Loucy (cell line): Measurements from ENCODE around the gene OR6J1.
"Not testable (repeated sequence)": the region's sequence is repeated elsewhere in the genome, so short reads cannot be mapped to it uniquely, and the experiment has no call there.

Experiments
- H2AFZ ChIP-seq: fragments of 200-600 bp; sonication (generic); 2 replicates; pipeline ENCODE4 v1.6.0; 2016; ENCODE audit warnings: antibody characterized with exemption, mild to moderate bottlenecking, low read length, moderate library complexity
- H3F3A ChIP-seq: fragments of 200-600 bp; 2 replicates; pipeline ENCODE4 v1.6.0; 2016; ENCODE audit warnings: antibody characterized with exemption, low read depth, mild to moderate bottlenecking
- H3K27me3 ChIP-seq: fragments of 200-600 bp; sonication (generic); 2 replicates; pipeline ENCODE4 v1.6.1; 2014; ENCODE audit warnings: low read length, mild to moderate bottlenecking; ENCODE audit not compliant: insufficient read depth, poor library complexity, severe bottlenecking
- H3K36me3 ChIP-seq: fragments of 200-600 bp; sonication (generic); 2 replicates; pipeline ENCODE4 v1.6.1; 2016; ENCODE audit warnings: low read length; ENCODE audit not compliant: insufficient read depth
- H3K4me1 ChIP-seq: fragments of 200-600 bp; sonication (generic); 2 replicates; pipeline ENCODE4 v1.5.1; 2014; ENCODE audit warnings: low read length, mild to moderate bottlenecking; ENCODE audit not compliant: insufficient read depth, poor library complexity, severe bottlenecking
- H3K4me2 ChIP-seq: fragments of 200-600 bp; sonication (generic); 2 replicates; pipeline ENCODE4 v1.6.0; 2014; ENCODE audit warnings: antibody characterized with exemption, low read length, low read depth, mild to moderate bottlenecking; ENCODE audit not compliant: poor library complexity, severe bottlenecking
- H3K4me3 ChIP-seq: fragments of 200-600 bp; sonication (generic); 2 replicates; pipeline ENCODE4 v1.5.1; 2014; ENCODE audit warnings: low read length, mild to moderate bottlenecking, mixed read lengths; ENCODE audit not compliant: poor library complexity, severe bottlenecking
- H3K79me2 ChIP-seq: fragments of 200-600 bp; sonication (generic); 2 replicates; pipeline ENCODE4 v1.6.1; 2014; ENCODE audit warnings: low read length; ENCODE audit not compliant: insufficient read depth
- H3K9ac ChIP-seq: fragments of 200-600 bp; sonication (generic); 2 replicates; pipeline ENCODE4 v1.6.0; 2014; ENCODE audit warnings: mild to moderate bottlenecking, low read depth, low read length, moderate library complexity; ENCODE audit not compliant: poor library complexity, severe bottlenecking
- H3K9me2 ChIP-seq: fragments of 200-600 bp; sonication (generic); replicated peaks from 2 replicates; pipeline ENCODE4 v1.6.1; 2016; ENCODE audit warnings: low read depth, low read length, mixed read lengths
- H3K9me3 ChIP-seq: fragments of 200-600 bp; sonication (generic); 2 replicates; pipeline ENCODE4 v1.6.1; 2014; ENCODE audit warnings: mild to moderate bottlenecking, antibody characterized with exemption, low read length, low read depth; ENCODE audit not compliant: insufficient read depth
- H4K20me1 ChIP-seq: fragments of 200-600 bp; sonication (generic); 2 replicates; pipeline ENCODE4 v1.6.0; 2014; ENCODE audit warnings: antibody characterized with exemption, low read length, mild to moderate bottlenecking; ENCODE audit not compliant: insufficient read depth, poor library complexity, severe bottlenecking
- CTCF ChIP-seq: fragments of 200-600 bp; sonication (generic); conservative IDR thresholded peaks from 2 replicates; pipeline ENCODE4 v1.5.1; 2014; ENCODE audit warnings: mild to moderate bottlenecking, antibody characterized with exemption, low read length
- EZH2phosphoT487 ChIP-seq: fragments of 200-600 bp; IDR thresholded peaks from 2 replicates; pipeline ENCODE4 v1.6.1; 2018; ENCODE audit warnings: antibody characterized with exemption, mild to moderate bottlenecking, moderate library complexity, borderline replicate concordance

Gene OR6J1

GRCh38 chr14:22689199-22689598, 45.0 kb upstream of the OR6J1 start:
- Histone ChIP-seq H3K36me3 (no peaks in the 10 kb centered on the region), H3K27me3 (peaks cover 6% of the 10 kb centered on the region), H3K9ac (no peak overlapping the region), H3F3A (no peaks in the 10 kb centered on the region), H3K4me3 (no peak overlapping the region), H3K4me1 (no peaks in the 10 kb centered on the region), H3K79me2 (no peaks in the 10 kb centered on the region), H4K20me1 (no peaks in the 10 kb centered on the region), H3K4me2 (no peak overlapping the region), H3K9me3 (peaks cover 5% of the 10 kb centered on the region; the same call in 1 of the 2 replicates), H2AFZ (no peak overlapping the region), H3K9me2 (no peaks in the 10 kb centered on the region)
- TF ChIP-seq EZH2phosphoT487 (no peak), CTCF (no peak)

- not testable (repeated sequence) for H3K4me3 ChIP-seq, H3K36me3 ChIP-seq, H3K9ac ChIP-seq, H3K9me3 ChIP-seq, H3K9me2 ChIP-seq, H3K4me2 ChIP-seq, H3K79me2 ChIP-seq, H2AFZ ChIP-seq, H3F3A ChIP-seq, H3K27me3 ChIP-seq, H3K4me1 ChIP-seq, H4K20me1 ChIP-seq
These were observed 43.8 kb upstream of the OR6J1 start for GRCh38 chr14:22687969-22688368.

- H3F3A ChIP-seq, H3K4me3 ChIP-seq, H2AFZ ChIP-seq, H3K9me3 ChIP-seq, H3K4me2 ChIP-seq, H3K4me1 ChIP-seq, H3K79me2 ChIP-seq, H3K9me2 ChIP-seq, H4K20me1 ChIP-seq, H3K36me3 ChIP-seq, H3K27me3 ChIP-seq, H3K9ac ChIP-seq: not testable (repeated sequence)
These were observed 42.0 kb upstream of the OR6J1 start for GRCh38 chr14:22686176-22686611.

- Histone ChIP-seq H3K4me2 (no peak overlapping the region), H3K9ac (no peak overlapping the region), H4K20me1 (no peaks in the 10 kb centered on the region), H3F3A (no peaks in the 10 kb centered on the region), H3K4me3 (no peak overlapping the region), H2AFZ (no peak overlapping the region), H3K9me2 (no peaks in the 10 kb centered on the region), H3K9me3 (no peaks in the 10 kb centered on the region), H3K27me3 (peaks cover 6% of the 10 kb centered on the region), H3K79me2 (no peaks in the 10 kb centered on the region), H3K4me1 (no peaks in the 10 kb centered on the region), H3K36me3 (no peaks in the 10 kb centered on the region)
- TF ChIP-seq CTCF: no peak
These were observed 41.3 kb upstream of the OR6J1 start for GRCh38 chr14:22685467-22685866.

GRCh38 chr14:22683428-22683827, 39.3 kb upstream of the OR6J1 start:
- H2AFZ ChIP-seq, H3K27me3 ChIP-seq: not testable (repeated sequence)

More at GRCh38 chr14:22683428-22683827, 39.3 kb upstream of the OR6J1 start:
- not testable (repeated sequence) for H3K36me3 ChIP-seq, H3K9me3 ChIP-seq, H3F3A ChIP-seq, H3K4me3 ChIP-seq, H3K4me2 ChIP-seq, H3K79me2 ChIP-seq, H3K9me2 ChIP-seq, H3K4me1 ChIP-seq, H4K20me1 ChIP-seq, H3K9ac ChIP-seq
